Ectodermal cell (in vitro differentiated cells): ENCODE measurements around the gene MSH5.
"Not testable (repeated sequence)": the region's sequence is repeated elsewhere in the genome, so short reads cannot be mapped to it uniquely, and the experiment has no call there.

Source experiments
- H3K27ac ChIP-seq: 2 replicates; pipeline ENCODE4 v1.7.0; 2013; ENCODE audit warnings: mild to moderate bottlenecking, low read depth, low read length; ENCODE audit not compliant: insufficient read depth, poor library complexity, severe bottlenecking
- H3K27me3 ChIP-seq: 2 replicates; pipeline ENCODE4 v1.7.0; 2013; ENCODE audit warnings: mild to moderate bottlenecking, low read length; ENCODE audit not compliant: insufficient read depth, control insufficient read depth, poor library complexity, severe bottlenecking
- H3K36me3 ChIP-seq: one replicate; pipeline ENCODE4 v1.7.0; 2013; ENCODE audit warnings: low read length; ENCODE audit not compliant: control insufficient read depth, insufficient read depth
- H3K4me1 ChIP-seq: one replicate; pipeline ENCODE4 v1.7.0; 2013; ENCODE audit warnings: low read length; ENCODE audit not compliant: control insufficient read depth, insufficient read depth
- H3K4me3 ChIP-seq: 2 replicates; pipeline ENCODE4 v1.7.0; 2013; ENCODE audit warnings: low read depth, low read length, control low read depth; ENCODE audit not compliant: insufficient read depth
- H3K9me3 ChIP-seq: 2 replicates; pipeline ENCODE4 v1.7.0; 2013; ENCODE audit warnings: mild to moderate bottlenecking, low read length, moderate library complexity; ENCODE audit not compliant: control insufficient read depth
- WGBS, 2 experiments: methylation state at CpG; one replicate each; pipeline ENCODE4 v1.1.7; 2013; ENCODE audit warnings: missing lambda C conversion rate in 2 of 2; 5-methylcytosine and 5-hydroxymethylcytosine counted together

Gene MSH5

DNA sequence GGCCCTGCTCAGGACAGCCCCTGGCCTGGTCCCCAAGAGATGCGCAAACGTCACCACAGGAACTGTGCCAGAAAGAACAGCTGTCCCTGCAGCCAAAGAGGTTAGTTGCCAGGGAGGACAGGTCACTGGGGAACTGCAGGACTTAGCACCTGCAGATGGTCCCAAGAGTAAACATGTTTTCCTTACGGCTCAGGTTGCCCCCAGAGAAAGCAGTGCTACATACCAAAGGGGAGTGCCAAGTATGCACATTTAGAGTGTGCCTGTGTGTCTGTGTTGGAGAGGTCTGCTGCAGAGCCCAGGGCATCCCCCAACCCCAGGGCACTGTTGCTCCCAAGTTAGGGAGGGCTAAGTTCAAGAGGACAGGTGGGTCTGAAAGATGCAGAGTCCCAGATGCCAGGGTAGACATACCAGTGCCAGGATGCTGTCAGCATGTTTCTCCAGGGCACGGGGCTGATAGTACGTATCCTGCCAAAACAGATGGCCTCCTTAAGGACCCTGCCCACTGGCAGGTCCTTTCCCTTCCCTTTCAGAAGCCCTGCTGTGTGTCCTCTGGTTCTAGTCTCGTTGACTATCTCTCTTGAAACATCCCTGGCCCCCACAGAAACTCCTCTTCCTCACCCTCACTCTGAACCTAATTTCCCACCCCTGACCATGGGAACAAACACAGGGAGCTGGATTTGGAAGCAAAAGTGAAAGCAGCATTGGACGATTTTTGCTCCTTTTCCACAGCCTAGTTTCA, 38.0 kb upstream of the MSH5 start:
- no peaks in the 10 kb centered on the region for H3K9me3 ChIP-seq
- WGBS, 2 experiments: 64 to 68% methylated on average over 7 of the region's 7 CpGs
- H3K27ac ChIP-seq: no peak overlapping the region
- H3K4me1 ChIP-seq: peaks cover 9% of the 10 kb centered on the region
- peaks cover 6% of the 10 kb centered on the region for H3K27me3 ChIP-seq
- no peaks in the 10 kb centered on the region for H3K36me3 ChIP-seq
- H3K4me3 ChIP-seq: peak overlapping the region; percentile 88

DNA sequence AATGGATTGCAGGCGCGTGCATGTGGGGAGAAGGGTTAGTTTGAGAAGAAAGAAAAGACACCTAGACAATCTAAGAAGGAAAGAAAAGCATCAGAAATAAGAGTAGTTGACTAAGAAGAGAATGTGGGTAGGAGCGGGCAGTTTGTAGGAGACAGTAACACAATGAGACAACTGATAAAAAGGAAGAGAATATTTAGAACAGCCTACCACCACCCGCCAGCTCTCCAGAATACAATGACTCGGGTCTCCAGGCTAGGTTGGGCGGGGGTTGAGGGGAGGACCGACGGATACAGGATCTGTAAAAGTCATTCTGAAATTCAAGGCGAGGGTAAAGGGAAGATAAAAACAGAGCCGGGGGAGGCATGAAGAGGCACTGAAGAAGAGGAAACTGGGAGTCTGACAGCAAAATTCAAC, 37.4 kb upstream of the MSH5 start:
- Histone ChIP-seq H3K4me1 (peaks cover 9% of the 10 kb centered on the region), H3K9me3 (no peaks in the 10 kb centered on the region), H3K27ac (peak overlapping the region; percentile 89), H3K4me3 (peak overlapping the region; percentile 88), H3K27me3 (peaks cover 11% of the 10 kb centered on the region), H3K36me3 (no peaks in the 10 kb centered on the region)
- WGBS, 2 experiments: 4 to 6% methylated on average over 9 to 10 of the region's 10 CpGs

DNA sequence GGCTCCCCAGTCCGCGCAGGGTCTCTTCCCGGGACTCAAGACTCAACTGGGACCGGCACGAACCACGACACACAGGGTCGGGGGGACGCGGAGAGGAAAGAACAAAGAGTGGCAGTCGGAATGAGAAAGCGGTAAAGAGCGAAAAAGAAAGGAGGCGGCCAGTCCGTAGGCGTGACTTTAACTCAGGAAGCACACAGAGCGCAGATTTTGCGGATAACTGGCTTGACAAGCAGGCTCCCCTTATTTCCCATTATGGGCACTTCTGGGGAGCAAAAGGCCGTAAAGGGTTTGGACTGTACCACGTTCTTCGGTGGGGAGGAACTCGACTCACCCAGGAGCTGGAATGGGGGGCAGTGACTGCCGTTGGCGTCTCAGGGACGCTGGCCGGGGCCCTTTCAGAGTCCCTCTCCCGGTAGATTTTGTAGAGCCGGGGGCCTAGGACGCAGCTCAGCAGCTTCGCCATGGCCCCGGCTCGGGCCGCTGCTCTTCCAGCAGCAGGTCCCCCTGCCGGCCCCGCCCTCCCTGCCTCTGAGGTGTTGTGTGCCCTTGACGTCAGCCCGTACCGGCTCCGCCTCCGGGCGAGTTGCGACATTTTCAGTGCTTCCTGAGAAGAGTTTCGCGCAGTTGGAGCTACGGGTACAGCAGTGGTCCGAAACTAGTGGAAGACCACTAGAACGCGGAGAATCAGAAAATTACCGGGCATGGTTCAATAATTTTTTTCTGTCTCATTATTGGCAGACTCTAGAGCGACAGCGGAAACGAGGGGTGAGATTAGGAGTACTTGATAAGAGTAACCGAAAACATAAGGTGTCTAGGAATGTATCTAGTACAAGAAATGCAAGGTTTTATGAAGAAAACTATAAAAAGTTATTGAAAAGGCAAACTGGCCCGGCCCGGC, 36.7 kb upstream of the MSH5 start, which contains the start of gene ABHD16A:
TSS of gene ABHD16A (minus strand) at position 506 of the 898 bp plus-strand sequence. CDS start at position 463, 43 bp downstream.
- Histone ChIP-seq H3K27me3 (peaks cover 18% of the 10 kb centered on the region), H3K36me3 (no peaks in the 10 kb centered on the region), H3K4me1 (peaks cover 9% of the 10 kb centered on the region), H3K9me3 (no peaks in the 10 kb centered on the region), H3K27ac (peak within 1 kb of the TSS; percentile 89), H3K4me3 (peak within 1 kb of the TSS; percentile 88)
- WGBS, 2 experiments: 4% methylated on average over 54 of the region's 54 CpGs

DNA sequence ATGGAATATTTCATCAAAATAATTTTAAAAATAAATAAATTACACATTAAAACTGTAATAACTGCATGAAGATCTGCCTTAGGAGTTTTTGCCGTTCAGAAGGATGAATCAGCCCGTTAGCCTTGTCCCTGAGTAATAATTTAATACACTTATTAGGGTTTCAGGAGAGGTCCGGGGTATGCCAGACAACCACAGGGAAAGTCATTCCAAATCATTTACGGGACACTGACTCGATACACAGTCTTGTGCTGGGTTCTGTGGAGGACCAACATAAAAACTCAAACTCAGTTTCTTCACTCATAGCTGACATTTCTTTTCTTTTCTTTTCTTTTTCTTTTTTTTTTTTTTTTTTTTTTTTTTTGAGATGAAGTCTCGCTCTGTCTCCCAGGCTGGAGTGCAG, 33.9 kb upstream of the MSH5 start:
- Histone ChIP-seq H3K9me3 (no peaks in the 10 kb centered on the region), H3K27me3 (peaks cover 32% of the 10 kb centered on the region)
- 93 to 95% methylated on average over 6 of the region's 6 CpGs for WGBS, 2 experiments

DNA sequence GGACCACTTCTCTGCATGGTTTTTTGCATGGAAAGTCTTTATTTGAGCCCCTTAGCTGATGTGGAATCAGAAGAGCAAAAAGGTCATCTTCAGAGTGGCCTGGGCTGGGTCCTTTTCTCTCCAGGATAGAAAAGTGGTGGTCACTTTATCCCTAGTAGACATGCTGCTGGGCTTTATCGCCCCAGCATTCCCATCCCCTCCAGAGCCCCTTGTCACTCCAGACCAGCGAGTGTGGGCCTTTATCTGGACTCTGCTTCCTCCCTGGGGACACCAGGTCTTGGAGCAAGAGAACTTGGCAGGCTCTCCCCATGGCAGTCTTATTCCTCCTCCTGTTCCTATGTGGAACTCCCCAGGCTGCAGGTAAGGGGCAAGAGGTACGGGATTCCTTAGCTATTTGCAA, 33.2 kb upstream of the MSH5 start, which contains the start of gene LY6G6F:
TSS of gene LY6G6F (plus strand) at position 268 of the 400 bp plus-strand sequence. CDS start at position 309, 41 bp downstream.
- 72 to 87% methylated on average over 3 of the region's 3 CpGs for WGBS, 2 experiments

More for the DNA sequence above, 33.9 kb upstream of the MSH5 start:
- Histone ChIP-seq H3K4me3 (no peak overlapping the region), H3K27ac (no peak overlapping the region), H3K36me3 (no peaks in the 10 kb centered on the region), H3K4me1 (peaks cover 9% of the 10 kb centered on the region)

DNA sequence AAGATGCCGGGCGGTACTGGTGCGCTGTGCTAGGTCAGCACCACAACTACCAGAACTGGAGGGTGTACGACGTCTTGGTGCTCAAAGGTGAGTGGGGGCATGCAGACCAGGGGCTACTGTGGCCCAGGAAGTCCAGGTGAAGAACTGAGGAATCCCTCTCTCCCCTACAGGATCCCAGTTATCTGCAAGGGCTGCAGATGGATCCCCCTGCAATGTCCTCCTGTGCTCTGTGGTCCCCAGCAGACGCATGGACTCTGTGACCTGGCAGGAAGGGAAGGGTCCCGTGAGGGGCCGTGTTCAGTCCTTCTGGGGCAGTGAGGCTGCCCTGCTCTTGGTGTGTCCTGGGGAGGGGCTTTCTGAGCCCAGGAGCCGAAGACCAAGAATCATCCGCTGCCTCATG, 32.1 kb upstream of the MSH5 start:
- H3K36me3 ChIP-seq: no peaks in the 10 kb centered on the region
- no peak overlapping the region for H3K27ac ChIP-seq
- H3K4me3 ChIP-seq: no peak overlapping the region
- WGBS, 2 experiments: 90 to 94% methylated on average over 10 of the region's 10 CpGs
- peaks cover 49% of the 10 kb centered on the region for H3K27me3 ChIP-seq
- peaks cover 12% of the 10 kb centered on the region for H3K4me1 ChIP-seq
- H3K9me3 ChIP-seq: no peaks in the 10 kb centered on the region

More for the DNA sequence above, 33.2 kb upstream of the MSH5 start, which contains the start of gene LY6G6F:
- peaks cover 38% of the 10 kb centered on the region for H3K27me3 ChIP-seq
- H3K27ac ChIP-seq: no peak within 1 kb of the TSS
- H3K9me3 ChIP-seq: no peaks in the 10 kb centered on the region
- peaks cover 11% of the 10 kb centered on the region for H3K4me1 ChIP-seq
- no peaks in the 10 kb centered on the region for H3K36me3 ChIP-seq
- no peak within 1 kb of the TSS for H3K4me3 ChIP-seq

DNA sequence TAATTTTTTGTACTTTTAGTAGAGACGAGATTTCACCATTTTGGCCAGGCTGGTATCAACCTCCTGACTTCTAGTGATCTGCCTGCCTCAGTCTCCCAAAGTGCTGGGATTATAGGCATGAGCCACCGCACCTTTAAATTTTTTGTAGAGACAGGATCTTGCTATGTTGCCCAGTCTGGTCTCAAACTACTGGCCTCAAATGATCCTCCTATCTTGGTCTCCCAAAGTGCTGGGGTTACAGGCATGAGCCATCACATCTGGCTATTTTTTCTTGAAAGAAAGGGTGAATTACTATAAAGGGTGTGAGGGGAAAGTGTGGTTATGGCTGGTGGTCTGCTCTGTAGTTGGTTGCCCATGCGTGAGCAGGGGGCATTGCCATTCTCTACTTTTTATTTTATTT, 31.6 kb upstream of the MSH5 start:
- peaks cover 51% of the 10 kb centered on the region for H3K27me3 ChIP-seq
- H3K9me3 ChIP-seq: no peaks in the 10 kb centered on the region
- no peak overlapping the region for H3K27ac ChIP-seq
- no peak overlapping the region for H3K4me3 ChIP-seq
- H3K36me3 ChIP-seq: no peaks in the 10 kb centered on the region
- 90 to 93% methylated on average over 2 of the region's 3 CpGs for WGBS, 2 experiments
- peaks cover 14% of the 10 kb centered on the region for H3K4me1 ChIP-seq

DNA sequence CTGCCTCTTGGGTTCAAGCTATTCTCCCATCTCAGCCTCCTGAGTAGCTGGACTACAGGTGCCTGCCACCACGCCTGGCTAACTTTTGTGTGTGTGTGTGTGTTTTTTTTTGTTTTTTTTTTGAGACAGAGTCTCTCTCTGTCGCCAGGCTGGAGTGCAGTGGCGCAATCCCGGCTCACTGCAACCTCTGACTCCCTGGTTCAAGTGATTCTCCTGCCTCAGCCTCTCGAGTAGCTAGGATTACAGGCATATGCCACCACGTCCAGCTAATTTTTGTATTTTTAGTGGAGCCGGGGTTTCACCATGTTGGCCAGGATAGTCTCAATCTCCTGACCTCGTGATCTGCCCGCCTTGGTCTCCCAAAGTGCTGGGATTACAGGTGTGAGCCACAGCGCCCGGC, 30.6 kb upstream of the MSH5 start:
- peaks cover 23% of the 10 kb centered on the region for H3K4me1 ChIP-seq
- not testable (repeated sequence) for H3K4me3 ChIP-seq, H3K9me3 ChIP-seq, H3K27ac ChIP-seq, H3K36me3 ChIP-seq
- 90 to 93% methylated on average over 11 of the region's 11 CpGs for WGBS, 2 experiments
- H3K27me3 ChIP-seq: peaks cover 51% of the 10 kb centered on the region

DNA sequence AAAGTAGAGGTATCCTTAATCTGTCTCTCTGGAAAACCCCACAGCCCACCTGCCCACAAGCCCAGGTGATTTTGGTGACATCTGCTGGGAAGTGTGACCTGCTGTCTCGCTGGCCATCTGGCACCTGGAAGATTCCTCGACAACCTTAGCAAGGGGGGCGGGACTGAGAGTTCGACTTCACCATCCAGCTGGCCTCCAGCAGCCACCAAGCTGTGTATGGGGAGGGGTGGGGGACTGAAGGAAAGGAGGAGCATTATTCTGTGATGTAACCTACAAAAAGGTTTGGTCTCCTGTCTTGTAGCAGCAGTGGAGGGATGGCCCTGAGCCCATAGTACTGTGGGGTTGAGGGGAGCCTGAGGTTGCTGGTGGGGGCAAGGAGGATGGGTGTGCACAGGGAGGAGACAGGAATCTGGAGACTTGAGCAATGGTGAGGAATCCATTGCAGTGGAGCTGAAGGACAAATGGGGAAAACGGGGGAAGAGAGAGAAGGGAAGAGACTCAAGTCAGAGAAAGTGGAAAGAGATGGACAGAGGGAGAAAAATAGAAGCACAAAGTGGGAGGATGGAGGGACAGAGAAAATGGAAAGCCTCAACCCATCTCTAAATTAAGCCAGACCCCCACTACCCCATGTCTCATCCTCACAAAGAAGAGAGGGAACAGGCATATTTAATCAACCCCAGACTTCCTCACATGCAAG, 29.1 kb upstream of the MSH5 start:
- Histone ChIP-seq H3K27ac (no peak overlapping the region), H3K4me1 (peaks cover 34% of the 10 kb centered on the region), H3K4me3 (no peak overlapping the region), H3K36me3 (no peaks in the 10 kb centered on the region), H3K27me3 (peaks cover 51% of the 10 kb centered on the region), H3K9me3 (no peaks in the 10 kb centered on the region)
- 72 to 79% methylated on average over 5 of the region's 5 CpGs for WGBS, 2 experiments
